NCI-H146 treated with DMSO at 0.1 percent for 48 hours (cell line): ENCODE data around the gene FITM1.

Experiments
- DNase-seq: peaks from one replicate; lab custom pipeline; 2025; ENCODE audit not compliant: unreplicated experiment; lab: John Stamatoyannopoulos, UW

Gene FITM1

DNA sequence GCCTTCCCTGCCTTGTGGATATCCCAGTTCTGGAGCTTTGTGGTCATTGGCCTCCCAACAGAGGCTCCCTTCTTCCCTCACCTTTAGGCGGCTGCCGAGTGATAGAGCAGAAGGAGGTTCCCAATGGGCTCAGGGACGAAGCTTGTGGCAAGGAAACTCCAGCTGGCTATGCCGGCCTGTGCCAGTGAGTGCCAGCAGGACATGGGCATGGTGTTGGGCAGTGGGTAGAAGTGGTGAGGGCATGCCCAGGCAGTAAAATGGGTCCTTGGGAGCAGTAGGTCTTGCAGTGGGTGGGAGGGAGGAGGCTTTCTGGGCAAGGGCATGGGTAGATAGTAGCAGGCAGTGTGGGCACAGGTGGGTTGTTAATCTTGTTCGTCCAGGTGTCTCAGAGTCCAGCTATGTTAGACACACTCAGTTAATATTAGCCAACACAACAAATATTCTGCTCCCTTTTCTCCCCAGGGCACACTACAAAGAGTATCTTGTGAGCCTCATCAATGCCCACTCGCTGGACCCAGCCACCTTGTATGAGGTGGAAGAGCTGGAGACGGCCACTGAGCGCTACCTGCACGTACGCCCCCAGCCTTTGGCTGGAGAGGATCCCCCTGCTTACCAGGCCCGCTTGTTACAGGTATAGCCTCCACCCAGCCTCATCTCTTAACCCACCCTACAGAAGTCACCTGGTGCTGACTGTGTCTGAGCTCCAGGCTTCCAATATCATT is 29.5 kb downstream of the FITM1 start:
- DNase-seq = no peak

DNA sequence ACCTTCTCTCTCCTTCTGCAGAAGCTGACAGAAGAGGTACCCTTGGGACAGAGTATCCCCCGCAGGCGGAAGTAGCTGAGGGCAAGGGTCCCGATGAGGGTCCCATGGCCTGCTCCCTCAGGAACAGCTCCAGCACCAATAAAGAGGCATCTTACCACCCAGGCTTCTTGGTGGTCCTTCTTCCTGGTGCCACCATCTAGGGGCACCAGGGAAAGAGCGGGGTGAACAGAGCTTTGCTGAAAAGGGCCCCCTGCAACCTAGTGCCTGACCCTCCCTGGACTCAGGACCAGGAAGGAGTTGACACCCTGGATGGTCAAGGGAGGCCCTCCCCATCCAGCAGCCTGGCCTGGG is 30.0 kb downstream of the FITM1 start:
- no peak for DNase-seq

- DNase-seq = peak; percentile 92
Measured at GRCh38 chr14:24160850-24161804, 30.7 kb downstream of the FITM1 start, which contains the start of gene IRF9. Gene IRF9 (plus strand): TSS chr14:24161265. CDS start chr14:24162145, 880 bp downstream.

DNA sequence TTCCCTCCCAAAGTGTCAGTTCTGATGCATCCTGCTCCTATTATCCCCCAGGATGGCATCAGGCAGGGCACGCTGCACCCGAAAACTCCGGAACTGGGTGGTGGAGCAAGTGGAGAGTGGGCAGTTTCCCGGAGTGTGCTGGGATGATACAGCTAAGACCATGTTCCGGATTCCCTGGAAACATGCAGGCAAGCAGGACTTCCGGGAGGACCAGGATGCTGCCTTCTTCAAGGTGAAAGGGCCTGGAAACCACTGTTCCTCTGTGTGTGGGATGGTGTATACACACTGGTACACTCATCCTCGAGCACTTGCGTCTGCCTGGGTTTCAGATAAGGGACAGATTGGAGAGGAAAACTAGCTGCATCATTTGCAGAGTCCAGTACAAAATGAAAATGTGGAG is 31.6 kb downstream of the FITM1 start:
- DNase-seq = no peak

GRCh38 chr14:24164518-24164991 is 34.1 kb downstream of the FITM1 start:
- DNase-seq = no peak

GRCh38 chr14:24165785-24166184 is 35.3 kb downstream of the FITM1 start:
- no peak for DNase-seq

DNA sequence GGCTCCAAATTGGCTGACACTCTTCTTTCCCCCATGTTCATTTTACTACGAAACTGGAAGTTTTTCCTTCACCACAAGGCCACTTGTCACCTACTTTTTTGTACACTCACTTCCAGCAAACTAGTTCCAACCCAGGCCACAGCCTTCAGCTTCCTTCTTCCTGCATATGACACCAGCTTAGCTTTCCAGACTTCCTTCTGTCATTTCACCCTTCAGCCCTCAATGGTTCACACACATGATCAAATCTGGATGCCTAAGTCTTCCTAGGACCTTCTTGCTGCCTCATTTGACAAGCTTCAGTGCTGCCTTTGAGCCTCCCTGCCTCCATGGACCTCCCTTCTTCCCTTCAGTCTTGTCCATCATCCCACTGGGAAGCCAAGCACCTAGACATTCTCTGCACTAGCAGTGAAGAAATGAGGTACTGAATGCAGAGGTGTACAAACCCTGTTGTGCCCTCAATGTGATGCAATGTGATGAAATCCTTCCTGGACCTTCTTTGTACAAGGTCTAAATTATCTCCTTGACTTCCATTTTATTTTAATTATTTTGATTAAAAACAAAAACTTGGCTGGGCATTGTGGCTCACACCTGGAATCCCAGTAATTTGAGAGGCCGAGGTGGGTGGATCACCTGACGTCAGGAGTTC is 37.1 kb downstream of the FITM1 start:
- DNase-seq = no peak

- no peak for DNase-seq
Measured at GRCh38 chr14:24171422-24172260, 41.2 kb downstream of the FITM1 start, which contains the start of gene REC8. Gene REC8 (plus strand): TSS chr14:24172080. CDS start chr14:24172553, 473 bp downstream.

DNA sequence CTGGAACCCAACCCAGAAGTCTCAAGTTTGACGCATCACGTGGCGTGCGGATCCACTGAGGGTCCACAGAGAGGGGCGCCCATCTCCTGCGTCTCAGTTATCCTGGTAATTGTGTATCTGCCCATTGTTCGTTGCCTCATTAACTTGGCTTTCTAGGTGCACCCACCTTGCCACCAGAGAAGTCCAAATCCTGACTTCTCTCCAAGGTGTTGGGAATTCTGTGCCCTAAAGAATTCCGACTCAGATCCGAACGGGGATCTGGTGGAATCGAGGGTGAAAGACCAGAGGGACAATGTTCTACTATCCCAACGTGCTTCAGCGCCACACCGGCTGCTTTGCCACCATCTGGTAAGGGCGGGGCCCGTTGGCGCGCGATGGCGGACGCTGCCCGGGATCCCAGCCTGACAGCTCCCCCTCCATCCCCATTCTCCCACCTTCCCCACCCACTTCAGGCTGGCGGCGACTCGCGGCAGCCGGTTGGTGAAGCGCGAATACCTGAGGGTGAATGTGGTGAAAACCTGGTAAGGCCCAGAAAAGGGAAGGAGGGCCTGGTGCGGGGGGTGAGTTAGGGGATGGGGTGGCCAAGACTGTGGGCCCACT is 41.9 kb downstream of the FITM1 start:
- no peak for DNase-seq

DNA sequence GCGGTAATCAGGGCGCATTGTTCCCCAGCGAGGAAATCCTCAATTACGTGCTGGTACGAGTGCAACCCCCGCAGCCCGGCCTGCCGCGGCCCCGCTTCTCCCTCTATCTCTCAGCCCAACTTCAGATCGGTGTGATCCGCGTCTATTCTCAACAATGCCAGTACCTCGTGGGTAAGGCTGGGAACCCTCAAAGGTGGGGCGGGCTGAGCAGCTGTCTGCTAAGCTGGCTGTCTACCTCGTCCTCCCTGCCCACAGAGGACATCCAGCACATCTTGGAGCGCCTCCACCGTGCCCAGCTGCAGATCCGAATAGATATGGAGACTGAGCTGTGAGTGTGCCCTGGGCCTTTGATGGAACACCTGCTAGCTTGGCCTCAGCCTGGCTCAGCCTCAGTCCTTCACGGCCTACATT is 42.4 kb downstream of the FITM1 start:
- no peak for DNase-seq

DNA sequence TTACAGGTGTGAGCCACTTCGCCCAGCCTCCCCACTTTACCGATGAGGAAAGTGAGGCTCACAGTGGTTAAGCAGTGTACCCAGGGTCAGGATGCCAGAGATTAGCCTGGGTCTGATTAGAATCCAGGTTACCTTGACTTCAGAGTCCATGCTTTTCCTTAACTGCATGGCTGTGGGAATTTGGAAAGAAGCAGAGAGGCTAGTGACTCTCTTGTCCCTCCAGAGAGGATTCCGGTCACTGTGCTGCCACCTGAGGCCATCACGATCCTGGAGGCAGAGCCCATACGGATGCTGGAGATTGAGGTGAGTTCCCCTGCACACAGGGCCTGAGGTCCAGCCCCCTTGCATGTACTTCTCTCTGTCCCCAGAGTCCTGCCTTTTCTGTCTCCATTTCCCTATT is 46.1 kb downstream of the FITM1 start:
- no peak for DNase-seq

GRCh38 chr14:24177041-24177825 is 46.8 kb downstream of the FITM1 start:
- DNase-seq = no peak

GRCh38 chr14:24177891-24178290 is 47.4 kb downstream of the FITM1 start:
- no peak for DNase-seq

GRCh38 chr14:24178399-24179178 is 48.1 kb downstream of the FITM1 start:
- no peak for DNase-seq

DNA sequence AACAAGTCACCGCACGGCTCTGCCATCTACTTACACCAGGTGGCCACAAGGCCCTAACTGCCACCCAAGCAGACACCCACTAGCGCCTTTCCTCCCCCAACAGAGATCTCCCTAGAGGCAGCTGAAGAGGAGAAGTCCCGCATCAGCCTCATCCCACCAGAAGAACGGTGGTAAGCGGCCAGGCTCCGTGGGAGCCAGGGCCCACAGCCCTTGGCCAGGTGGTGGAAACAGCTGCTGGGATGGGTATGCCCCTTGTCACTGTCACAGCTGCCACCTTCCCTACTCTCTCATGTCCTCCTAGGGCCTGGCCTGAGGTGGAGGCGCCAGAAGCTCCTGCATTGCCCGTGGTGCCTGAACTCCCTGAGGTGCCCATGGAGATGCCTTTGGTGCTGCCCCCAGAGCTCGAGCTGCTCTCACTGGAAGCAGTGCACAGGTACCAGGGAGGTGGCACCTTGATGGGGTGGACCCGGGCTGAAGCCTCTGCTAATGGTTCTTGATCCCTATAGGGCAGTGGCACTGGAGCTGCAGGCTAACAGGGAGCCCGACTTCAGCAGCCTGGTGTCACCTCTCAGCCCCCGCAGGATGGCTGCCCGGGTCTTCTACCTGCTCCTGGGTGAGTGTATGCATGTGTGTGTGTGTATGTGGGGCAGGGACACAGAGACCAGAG is 49.0 kb downstream of the FITM1 start:
- no peak for DNase-seq

DNA sequence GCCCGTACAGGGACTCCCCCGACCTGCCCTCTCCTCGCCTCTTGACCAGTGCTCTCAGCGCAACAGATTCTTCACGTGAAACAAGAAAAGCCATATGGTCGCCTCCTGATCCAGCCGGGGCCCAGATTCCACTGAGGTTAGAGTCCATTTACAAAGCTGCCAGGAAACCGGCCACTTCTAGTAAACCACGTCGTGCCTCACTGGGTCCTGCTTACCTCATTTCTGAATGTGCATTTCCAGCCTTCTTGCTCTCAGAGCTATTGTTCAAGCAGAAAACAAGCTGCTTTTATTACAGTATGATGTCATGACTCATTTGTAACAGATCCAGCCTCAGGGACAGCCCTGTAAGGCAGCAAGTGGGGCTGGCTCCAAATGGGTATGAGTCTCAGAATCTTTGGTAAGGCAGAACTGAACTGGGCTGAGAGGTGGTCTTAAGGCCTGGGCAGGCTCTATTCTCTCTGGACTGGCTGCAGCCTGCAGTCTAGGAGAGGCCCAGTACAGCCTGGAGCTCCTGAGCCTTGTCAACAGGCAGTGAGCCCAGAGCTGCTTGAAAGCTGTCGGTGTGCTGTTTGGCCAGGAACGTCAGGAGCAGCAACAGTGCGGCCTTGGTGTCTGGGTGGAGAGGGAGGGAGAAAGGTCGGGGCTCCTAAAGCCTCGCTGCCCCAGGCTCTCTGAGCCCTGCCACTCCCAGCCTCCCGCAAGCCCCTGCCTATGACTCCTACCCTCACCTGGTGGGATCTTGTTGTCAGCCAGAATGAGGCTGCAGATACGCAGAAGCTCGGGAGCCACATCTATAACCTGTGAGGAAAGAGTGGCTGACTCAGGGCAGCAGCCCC is 49.7 kb downstream of the FITM1 start:
- no peak for DNase-seq
